GM19240 (cell line): ENCODE measurements around the gene TMEM139.
"Not testable (repeated sequence)": the region's sequence is repeated elsewhere in the genome, so short reads cannot be mapped to it uniquely, and the experiment has no call there.

Experiments
- DNase-seq: peaks from one replicate; pipeline ENCODE4 v3.0.0; 2011; ENCODE audit warnings: low spot score; ENCODE audit not compliant: insufficient read length

TMEM139 gene

GRCh38 chr7:143288836-143289235 lies 4.1 kb downstream of the TMEM139 start:
- no peak for DNase-seq

- DNase-seq = no peak
Measured at GRCh38 chr7:143289421-143289820, 4.7 kb downstream of the TMEM139 start.

GRCh38 chr7:143289888-143290287 lies 5.1 kb downstream of the TMEM139 start:
- DNase-seq = not testable (repeated sequence)

- DNase-seq = no peak
Measured at GRCh38 chr7:143290293-143290692, 5.5 kb downstream of the TMEM139 start.

GRCh38 chr7:143292876-143293275 lies 8.1 kb downstream of the TMEM139 start:
- DNase-seq = no peak

GRCh38 chr7:143295870-143296269 lies 11.1 kb downstream of the TMEM139 start:
- no peak for DNase-seq

GRCh38 chr7:143296686-143297085 lies 11.9 kb downstream of the TMEM139 start:
- DNase-seq = no peak

GRCh38 chr7:143299346-143299745 lies 14.6 kb downstream of the TMEM139 start:
- DNase-seq = no peak

GRCh38 chr7:143299840-143300239 lies 15.1 kb downstream of the TMEM139 start:
- DNase-seq = no peak

- no peak for DNase-seq
Measured at GRCh38 chr7:143300959-143301935, 16.5 kb downstream of the TMEM139 start.

- no peak for DNase-seq
Measured at GRCh38 chr7:143303733-143304132, 19.0 kb downstream of the TMEM139 start.

- DNase-seq = no peak
Measured at GRCh38 chr7:143304938-143305337, 20.2 kb downstream of the TMEM139 start.

- no peak for DNase-seq
Measured at GRCh38 chr7:143305423-143306070, 20.8 kb downstream of the TMEM139 start.

- DNase-seq = no peak
Measured at GRCh38 chr7:143308632-143309031, 23.9 kb downstream of the TMEM139 start.

- no peak for DNase-seq
Measured at GRCh38 chr7:143314127-143314526, 29.4 kb downstream of the TMEM139 start.

GRCh38 chr7:143315776-143316175 lies 31.0 kb downstream of the TMEM139 start, which contains the start of gene CLCN1:
TSS of gene CLCN1 (plus strand) at chr7:143316111. CDS start at chr7:143316213, 102 bp downstream.
- no peak for DNase-seq

GRCh38 chr7:143316492-143316891 lies 31.7 kb downstream of the TMEM139 start:
- no peak for DNase-seq

- DNase-seq = no peak
Measured at GRCh38 chr7:143318661-143319060, 33.9 kb downstream of the TMEM139 start.

- no peak for DNase-seq
Measured at GRCh38 chr7:143320620-143321019, 35.9 kb downstream of the TMEM139 start.

- no peak for DNase-seq
Measured at GRCh38 chr7:143321242-143321641, 36.5 kb downstream of the TMEM139 start.

- DNase-seq = no peak
Measured at GRCh38 chr7:143321734-143322133, 37.0 kb downstream of the TMEM139 start.
